Putamen (tissue), 1 donor: ENCODE data around the gene GNG3.
A peak's percentile ranks its signal among the peaks of the same experiment; 100 is the strongest.
"Not testable (repeated sequence)": the region's sequence is repeated elsewhere in the genome, so short reads cannot be mapped to it uniquely, and the experiment has no call there.

Source experiments
- DNase-seq: peaks from one replicate; pipeline ENCODE4 v3.0.0-alpha.2; 2016; ENCODE audit warnings: low spot score

Gene GNG3

GRCh38 chr11:62716816-62717215, 9.3 kb downstream of the GNG3 start:
- no peak for DNase-seq

- no peak for DNase-seq
Observed at GRCh38 chr11:62719302-62719978, 12.0 kb downstream of the GNG3 start.

- no peak for DNase-seq
Observed at GRCh38 chr11:62721994-62722393, 14.5 kb downstream of the GNG3 start.

GRCh38 chr11:62724171-62724570, 16.7 kb downstream of the GNG3 start:
- no peak for DNase-seq

GRCh38 chr11:62725646-62726045, 18.2 kb downstream of the GNG3 start:
- no peak for DNase-seq

- DNase-seq: peak; percentile 26
Observed at GRCh38 chr11:62726156-62726914, 18.9 kb downstream of the GNG3 start.

GRCh38 chr11:62726915-62727164, 19.4 kb downstream of the GNG3 start:
- no peak for DNase-seq

GRCh38 chr11:62727165-62727871, 19.8 kb downstream of the GNG3 start, which contains the start of gene HNRNPUL2:
HNRNPUL2 (minus strand) TSS chr11:62727457; CDS start chr11:62727156, 301 bp downstream.
- peak; percentile 99 for DNase-seq

- DNase-seq: peak; percentile 97
Observed at GRCh38 chr11:62727872-62728170, 20.3 kb downstream of the GNG3 start.

GRCh38 chr11:62728171-62728988, 20.9 kb downstream of the GNG3 start, which contains the start of gene TTC9C:
TTC9C (plus strand) TSS chr11:62728486; CDS start chr11:62728849, 363 bp downstream.
- peak; percentile 91 for DNase-seq

GRCh38 chr11:62730076-62730475, 22.6 kb downstream of the GNG3 start:
- not testable (repeated sequence) for DNase-seq

GRCh38 chr11:62732830-62733229, 25.4 kb downstream of the GNG3 start:
- no peak for DNase-seq

GRCh38 chr11:62737196-62737595, 29.7 kb downstream of the GNG3 start:
- DNase-seq: no peak

GRCh38 chr11:62747475-62748160, 40.1 kb downstream of the GNG3 start:
- DNase-seq: no peak

- not testable (repeated sequence) for DNase-seq
Observed at GRCh38 chr11:62749931-62750330, 42.5 kb downstream of the GNG3 start.

GRCh38 chr11:62752177-62752785, 44.8 kb downstream of the GNG3 start:
- no peak for DNase-seq

- no peak for DNase-seq
Observed at GRCh38 chr11:62752994-62753735, 45.7 kb downstream of the GNG3 start.

- DNase-seq: peak; percentile 99
Observed at GRCh38 chr11:62753736-62754603, 46.5 kb downstream of the GNG3 start, which contains the start of gene ZBTB3. ZBTB3 (minus strand) TSS chr11:62754160; CDS start chr11:62753664, 496 bp downstream.

GRCh38 chr11:62755086-62755615, 47.7 kb downstream of the GNG3 start:
- DNase-seq: no peak
